OCI-LY7 (cell line): ENCODE results near the gene MYRIP. TPM values are rescaled to one million over a fixed set of nuclear protein-coding genes. Genes with fewer than 3 reads are reported as not detected.

Source experiments
- BruUV-seq: library from RNA; stranded (reverse); fragments of 400-500 nt; replicated peaks from 2 replicates; lab custom pipeline; 2021; lab: Mats Ljungman, UMichigan
- CTCF ChIA-PET: fragments of 300-600 bp; sonication (Branson Sonifier 250); formaldehyde crosslinking; loops from one replicate; lab custom pipeline; 2022; ENCODE audit warnings: antibody characterized with exemption; ENCODE audit not compliant: unreplicated experiment; lab: Charles Lee
- POLR2A ChIA-PET: fragments of 300-600 bp; sonication (Branson Sonifier 250); formaldehyde crosslinking; loops from one replicate; lab custom pipeline; 2022; ENCODE audit warnings: antibody characterized with exemption; lab: Charles Lee
- DNase-seq: peaks from one replicate; pipeline ENCODE4 v3.0.0-alpha.2; 2015; ENCODE audit warnings: low spot score
- H2AFZ ChIP-seq: fragments of 200-600 bp; sonication (generic), shearing (Covaris generic); 2 replicates; pipeline ENCODE4 v1.6.1; 2014; ENCODE audit warnings: mild to moderate bottlenecking, antibody characterized with exemption, low read length, moderate library complexity
- H3K27ac ChIP-seq: fragments of 200-600 bp; sonication (generic); 2 replicates; pipeline ENCODE4 v1.5.1; 2014; ENCODE audit warnings: mixed run types, low read depth, mild to moderate bottlenecking, moderate library complexity, low read length, inconsistent platforms; ENCODE audit not compliant: poor library complexity, severe bottlenecking
- H3K36me3 ChIP-seq: fragments of 200-600 bp; sonication (generic); 2 replicates; pipeline ENCODE4 v1.6.1; 2014; ENCODE audit warnings: mild to moderate bottlenecking, antibody characterized with exemption, low read length, moderate library complexity, mixed read lengths; ENCODE audit not compliant: insufficient read depth
- H3K4me1 ChIP-seq: fragments of 200-600 bp; sonication (generic); 2 replicates; pipeline ENCODE4 v1.5.1; 2014; ENCODE audit warnings: mild to moderate bottlenecking, low read length; ENCODE audit not compliant: insufficient read depth, poor library complexity, severe bottlenecking
- H3K4me2 ChIP-seq: fragments of 200-600 bp; sonication (generic); 2 replicates; pipeline ENCODE4 v1.6.1; 2014; ENCODE audit warnings: mild to moderate bottlenecking, low read length
- H3K4me3 ChIP-seq: fragments of 200-600 bp; sonication (generic); 2 replicates; pipeline ENCODE4 v1.5.1; 2014; ENCODE audit warnings: mild to moderate bottlenecking, low read depth, low read length; ENCODE audit not compliant: poor library complexity, severe bottlenecking
- H3K79me2 ChIP-seq: fragments of 200-600 bp; sonication (generic); 2 replicates; pipeline ENCODE4 v1.6.1; 2016; ENCODE audit warnings: low read depth, mild to moderate bottlenecking, low read length, moderate library complexity, mixed read lengths; ENCODE audit not compliant: insufficient read depth
- H3K9me2 ChIP-seq: fragments of 200-600 bp; sonication (generic); 2 replicates; pipeline ENCODE4 v1.6.1; 2016; ENCODE audit warnings: mild to moderate bottlenecking, low read length, mixed read lengths; ENCODE audit not compliant: insufficient read depth
- H3K9me3 ChIP-seq: fragments of 200-600 bp; sonication (generic); 2 replicates; pipeline ENCODE4 v1.6.1; 2014; ENCODE audit warnings: mild to moderate bottlenecking, mixed run types, low read length, mixed read lengths
- H4K20me1 ChIP-seq: fragments of 200-600 bp; sonication (generic); 2 replicates; pipeline ENCODE4 v1.6.1; 2014; ENCODE audit warnings: mild to moderate bottlenecking, antibody characterized with exemption, low read length, moderate library complexity, mixed read lengths; ENCODE audit not compliant: insufficient read depth
- CTCF ChIP-seq: fragments of 200-600 bp; sonication (generic); conservative IDR thresholded peaks from 2 replicates; pipeline ENCODE4 v1.5.1; 2014; ENCODE audit warnings: mild to moderate bottlenecking, antibody characterized with exemption, low read length, moderate library complexity, mixed read lengths
- EZH2phosphoT487 ChIP-seq: fragments of 200-600 bp; sonication (generic); IDR thresholded peaks from 2 replicates; pipeline ENCODE4 v1.6.1; 2018; ENCODE audit warnings: low read depth, borderline replicate concordance, mild to moderate bottlenecking, mixed run types, antibody characterized with exemption, low read length, moderate library complexity, mixed read lengths
- intact Hi-C: fragments of 100-400 bp; cut with micrococcal nuclease; formaldehyde crosslinking; loops from one replicate; pipeline ENCODE4 v1.10.0; 2022; ENCODE audit not compliant: unreplicated experiment
- total RNA-seq, 2 experiments: library from RNA; depleted of rRNA in 1 of 2; stranded (reverse); fragments of >200 nt in 1 of 2; shearing (Covaris generic) in 1 of 2; gene quantifications; 2 replicates each; pipeline ENCODE4 v1.2.3, GENCODE V29; 2014 to 2022

The MYRIP gene
- total RNA-seq, 2 experiments from 2014 or later: not detected

- Histone ChIP-seq H3K4me2 (no peak overlapping the region), H3K79me2 (no peaks in the 10 kb centered on the region), H3K4me3 (no peak overlapping the region), H2AFZ (no peak overlapping the region), H3K9me3 (no peaks in the 10 kb centered on the region), H3K36me3 (no peaks in the 10 kb centered on the region), H3K27ac (no peak overlapping the region), H3K9me2 (no peaks in the 10 kb centered on the region), H4K20me1 (no peaks in the 10 kb centered on the region), H3K4me1 (no peaks in the 10 kb centered on the region)
- ChIA-PET POLR2A (no interaction called here), CTCF (no interaction called here)
- TF ChIP-seq EZH2phosphoT487 (no peak), CTCF (no peak)
- intact Hi-C loops: no loop called here
- BruUV-seq: no TSS peak
- no peak for DNase-seq
Measured at GRCh38 chr3:39892068-39892467, 82.7 kb downstream of the MYRIP start.

- no peak overlapping the region for H3K4me2 ChIP-seq
- H4K20me1 ChIP-seq: no peaks in the 10 kb centered on the region
- POLR2A ChIA-PET: no interaction called here
- H3K36me3 ChIP-seq: no peaks in the 10 kb centered on the region
- no TSS peak for BruUV-seq
- intact Hi-C loops: no loop called here
- H3K79me2 ChIP-seq: no peaks in the 10 kb centered on the region
- no peak overlapping the region for H2AFZ ChIP-seq
- no peak overlapping the region for H3K4me3 ChIP-seq
- no peaks in the 10 kb centered on the region for H3K9me3 ChIP-seq
- DNase-seq: no peak
- CTCF ChIA-PET: no interaction called here
- H3K27ac ChIP-seq: no peak overlapping the region
- H3K9me2 ChIP-seq: no peaks in the 10 kb centered on the region
- TF ChIP-seq CTCF (no peak), EZH2phosphoT487 (no peak)
- no peaks in the 10 kb centered on the region for H3K4me1 ChIP-seq
Measured at GRCh38 chr3:39896184-39896583, 86.8 kb downstream of the MYRIP start.

GRCh38 chr3:39900462-39901002, 91.1 kb downstream of the MYRIP start:
- Histone ChIP-seq H3K4me1 (no peaks in the 10 kb centered on the region), H3K9me2 (no peaks in the 10 kb centered on the region), H3K27ac (no peak overlapping the region), H3K9me3 (no peaks in the 10 kb centered on the region), H3K4me3 (no peak overlapping the region), H2AFZ (no peak overlapping the region), H4K20me1 (no peaks in the 10 kb centered on the region), H3K36me3 (no peaks in the 10 kb centered on the region), H3K4me2 (no peak overlapping the region), H3K79me2 (no peaks in the 10 kb centered on the region)
- TF ChIP-seq EZH2phosphoT487: no peak
- TF ChIP-seq CTCF: no peak
- POLR2A ChIA-PET: no interaction called here
- intact Hi-C loops: no loop called here
- no TSS peak for BruUV-seq
- no peak for DNase-seq
- CTCF ChIA-PET: no interaction called here
